Ovary (tissue), 9 donors: Measurements from ENCODE around the gene KIF16B. TPM values are rescaled to one million over a fixed set of nuclear protein-coding genes. Genes with fewer than 3 reads are reported as not detected.
A peak's percentile ranks its signal among the peaks of the same experiment; 100 is the strongest.

Experiments used
- DNase-seq, 5 donors: peaks; one replicate each; pipeline ENCODE4 v3.0.0-alpha.2; 2019 to 2020
- H3K27ac ChIP-seq, 2 donors: fragments of 200-600 bp; one replicate each; pipeline versions ENCODE4 v1.5.1 to v1.8.0; 2019 to 2022
- H3K27me3 ChIP-seq: fragments of 200-600 bp; one replicate; pipeline ENCODE4 v1.8.0; 2022
- H3K36me3 ChIP-seq: fragments of 200-600 bp; sonication (generic); one replicate; pipeline ENCODE4 v1.5.1; 2019
- H3K4me1 ChIP-seq: one replicate; pipeline ENCODE4 v1.8.1; 2013; ENCODE audit warnings: mild to moderate bottlenecking, moderate library complexity; ENCODE audit not compliant: insufficient read depth
- H3K4me3 ChIP-seq: fragments of 200-600 bp; sonication (generic); one replicate; pipeline ENCODE4 v1.5.1; 2017
- H3K9me3 ChIP-seq, 2 donors: fragments of 200-600 bp in 1 of 2; sonication (generic) in 1 of 2; one replicate each; pipeline versions ENCODE4 v1.5.1 to v1.8.1; 2013 to 2019; ENCODE audit warnings: mild to moderate bottlenecking in 1 of 2, moderate library complexity in 1 of 2
- CTCF ChIP-seq, 3 donors: fragments of 450-650 bp in 2 of 3; fragments of 200-600 bp in 1 of 3; IDR thresholded peaks; one replicate each; pipeline versions ENCODE4 v1.5.1 to v1.8.0; 2016 to 2022; ENCODE audit warnings: antibody characterized with exemption in 3 of 3, mild to moderate bottlenecking in 1 of 3
- EP300 ChIP-seq: sonication (generic); formaldehyde crosslinking; IDR thresholded peaks from one replicate; pipeline ENCODE4 v1.6.1; 2017; ENCODE audit warnings: antibody characterized with exemption
- POLR2A ChIP-seq: fragments of 450-650 bp; IDR thresholded peaks from one replicate; pipeline ENCODE4 v1.6.1; 2017; ENCODE audit warnings: antibody characterized with exemption, mild to moderate bottlenecking, moderate library complexity
- WGBS, 3 donors: extraction: QIAGEN DNeasy Blood & Tissue Kit in 1 of 3; methylation state at CpG; one replicate each; pipeline versions ENCODE4 v1.1.5 to v1.1.7; 2013 to 2017; 5-methylcytosine and 5-hydroxymethylcytosine counted together
- intact Hi-C, 4 donors: fragments of 100-400 bp; cut with DNase I; formaldehyde crosslinking; loops; one replicate each; pipeline versions ENCODE4 v1.11.0 to v1.15.1; 2022 to 2023
- polyA plus RNA-seq, 2 donors: library from polyadenylated mRNA; stranded (reverse); fragments of 200-250 nt in 1 of 2; fragments of 350-450 nt in 1 of 2; fragmentation: Illumina TruSeq in 1 of 2; extraction: RNeasy Lipid Tissue Mini Kit (QIAGEN cat#74804) in 1 of 2; gene quantifications; one replicate each; pipeline ENCODE4 v1.2.3, GENCODE V29; 2013 to 2014
- total RNA-seq, 7 donors: library from RNA; depleted of rRNA in 2 of 7; stranded (reverse); fragments of >200 nt in 2 of 7; fragmentation: NEBNext Ultra II Directional in 3 of 7; extraction: Animal tissue kit (Norgen Biotek cat#: 25700) in 3 of 7; gene quantifications; one replicate each; pipeline versions ENCODE4 v1.1.0 to v1.2.4, GENCODE V29; 2016 to 2023
- donor health status: DM: no; HTN: no; CAD: no; lungs with moderate emphysema.
- donor health status: DM: no; HTN: no; CAD: no.
- donor health status: Bipolar disorder and iron deficiency.
- donor health status: DM: yes; HTN: yes; CAD: no.
- donor health status: DM: no; HTN: no; CAD: no.
- donor health status: DM: yes; HTN: yes; CAD: no.

Gene KIF16B
- total and polyA plus RNA-seq, 9 donors = 10.9 to 28.1 (median 20.2) TPM

- Histone ChIP-seq H3K4me3 (no peak overlapping the region), H3K4me1 (peaks cover 5% of the 10 kb centered on the region), H3K36me3 (no peaks in the 10 kb centered on the region), H3K27ac (no peak overlapping the region), H3K27me3 (no peaks in the 10 kb centered on the region), H3K9me3 (no peaks in the 10 kb centered on the region)
- peak; percentile 41 to 56 (median 45) for DNase-seq
- 0% methylated on average over 1 of the region's 1 CpG for WGBS, 3 donors
- intact Hi-C loops = no loop called here
- TF ChIP-seq CTCF (IDR thresholded peaks at IDR 0.05) (no peak), EP300 (no peak), POLR2A (no peak)
These were observed 114.1 kb downstream of the KIF16B start for GRCh38 chr20:16459019-16459700.

GRCh38 chr20:16457514-16457913 lies 115.7 kb downstream of the KIF16B start:
- TF ChIP-seq CTCF (IDR thresholded peaks at IDR 0.05) = no peak
- TF ChIP-seq EP300 = no peak
- TF ChIP-seq POLR2A = no peak
- no peak overlapping the region for H3K4me3 ChIP-seq
- no peak overlapping the region for H3K27ac ChIP-seq
- intact Hi-C loops = no loop called here
- no peaks in the 10 kb centered on the region for H3K36me3 ChIP-seq
- WGBS, 3 donors = 85 to 93% (median 87%) methylated on average over 5 of the region's 5 CpGs
- H3K9me3 ChIP-seq = no peaks in the 10 kb centered on the region
- no peaks in the 10 kb centered on the region for H3K27me3 ChIP-seq
- no peak for DNase-seq
- peaks cover 3% of the 10 kb centered on the region for H3K4me1 ChIP-seq

GRCh38 chr20:16455324-16455723 lies 117.9 kb downstream of the KIF16B start:
- WGBS, 3 donors = 93 to 98% (median 95%) methylated on average over 1 of the region's 1 CpG
- TF ChIP-seq POLR2A (no peak), EP300 (no peak), CTCF (IDR thresholded peaks at IDR 0.05) (no peak)
- Histone ChIP-seq H3K9me3 (no peaks in the 10 kb centered on the region), H3K36me3 (no peaks in the 10 kb centered on the region), H3K27ac (no peak overlapping the region), H3K4me1 (peaks cover 3% of the 10 kb centered on the region), H3K4me3 (no peak overlapping the region), H3K27me3 (no peaks in the 10 kb centered on the region)
- intact Hi-C loops = no loop called here
- no peak for DNase-seq

- WGBS, 3 donors = 53 to 76% (median 66%) methylated on average over 1 of the region's 1 CpG
- intact Hi-C loops = no loop called here
- Histone ChIP-seq H3K4me3 (no peak overlapping the region), H3K27ac (no peak overlapping the region), H3K9me3 (no peaks in the 10 kb centered on the region), H3K4me1 (no peaks in the 10 kb centered on the region), H3K36me3 (no peaks in the 10 kb centered on the region), H3K27me3 (no peaks in the 10 kb centered on the region)
- DNase-seq = no peak
- TF ChIP-seq CTCF (IDR thresholded peaks at IDR 0.05) (no peak), POLR2A (no peak), EP300 (no peak)
These were observed 121.3 kb downstream of the KIF16B start for GRCh38 chr20:16451982-16452381.
